GM12878 (cell line): Measurements from ENCODE around the gene CDK5RAP3. TPM values are rescaled to one million over a fixed set of nuclear protein-coding genes. Genes with fewer than 3 reads are reported as not detected.

ENCODE experiments used
- ATAC-seq: fragments of 200-7000 bp; cut with Tn5 transposase; 3 replicates; pipeline ENCODE4 v1.9.1; 2020; ENCODE audit warnings: mild to moderate bottlenecking, moderate library complexity
- BruUV-seq: library from RNA; stranded (reverse); fragments of 400-500 nt; replicated peaks from 2 replicates; lab custom pipeline; 2021; lab: Mats Ljungman, UMichigan
- CTCF ChIA-PET: fragments of 300-600 bp; sonication (Branson Sonifier 250); formaldehyde crosslinking; extraction: SDS; loops from one replicate; lab custom pipeline; 2021; ENCODE audit warnings: inconsistent platforms; lab: Yijun Ruan, JAX
- POLR2A ChIA-PET: fragments of 350-600 bp; formaldehyde crosslinking; extraction: SDS; loops from one replicate; lab custom pipeline; 2021; ENCODE audit warnings: inconsistent platforms; lab: Charles Lee
- RAD21 ChIA-PET: fragments of 300-600 bp; sonication (Branson Sonifier 250); formaldehyde crosslinking; loops from one replicate; lab custom pipeline; 2023; ENCODE audit warnings: antibody characterized with exemption; ENCODE audit not compliant: unreplicated experiment; lab: Charles Lee
- SMC1A ChIA-PET: fragments of 300-600 bp; sonication (Branson Sonifier 250); formaldehyde crosslinking; loops from one replicate; lab custom pipeline; 2023; ENCODE audit not compliant: unreplicated experiment, uncharacterized antibody; lab: Charles Lee
- DNase-seq: peaks from one replicate; pipeline ENCODE4 v3.0.0-alpha.2; 2011; ENCODE audit warnings: low read depth, low spot score
- FAIRE-seq: peaks from 3 replicates; lab custom pipeline; 2011; peaks lifted over from hg19 to GRCh38; lab: Jason Lieb, UNC
- H2AFZ ChIP-seq: 2 replicates; pipeline ENCODE4 v1.6.0; 2011; ENCODE audit warnings: low read depth, low read length, control low read depth; ENCODE audit not compliant: control insufficient read depth
- H3K27ac ChIP-seq: 2 replicates; pipeline ENCODE4 v1.5.1; 2011; ENCODE audit warnings: control low read depth; ENCODE audit not compliant: control insufficient read depth, insufficient read depth
- H3K27me3 ChIP-seq, 2 experiments: replicated peaks in 1 of 2; 2 replicates each; pipeline versions ENCODE4 v1.6.0 to v1.6.1; 2011; ENCODE audit warnings: low read length in 1 of 2; ENCODE audit not compliant: control insufficient read depth in 2 of 2, insufficient read depth in 2 of 2
- H3K36me3 ChIP-seq, 2 experiments: 2 replicates each; pipeline ENCODE4 v1.5.1; 2011; ENCODE audit warnings: low read length in 1 of 2; ENCODE audit not compliant: control insufficient read depth in 2 of 2, insufficient read depth in 2 of 2
- H3K4me1 ChIP-seq: 2 replicates; pipeline ENCODE4 v1.6.1; 2011; ENCODE audit warnings: mild to moderate bottlenecking, low read length, moderate library complexity, mixed read lengths; ENCODE audit not compliant: control insufficient read depth, insufficient read depth
- H3K4me2 ChIP-seq: 2 replicates; pipeline ENCODE4 v1.6.0; 2011; ENCODE audit warnings: control low read depth; ENCODE audit not compliant: control insufficient read depth, insufficient read depth
- H3K4me3 ChIP-seq: fragments of 200-600 bp; sonication (generic); 2 replicates; pipeline ENCODE4 v1.5.1; 2016
- H3K79me2 ChIP-seq: 2 replicates; pipeline ENCODE4 v1.6.0; 2011; ENCODE audit warnings: low read length; ENCODE audit not compliant: control insufficient read depth, insufficient read depth
- H3K9ac ChIP-seq: 2 replicates; pipeline ENCODE4 v1.8.0; 2011; ENCODE audit warnings: low read length, control low read depth, mixed read lengths; ENCODE audit not compliant: control insufficient read depth, insufficient read depth
- H3K9me3 ChIP-seq: replicated peaks from 3 replicates; pipeline ENCODE4 v1.5.1; 2011; ENCODE audit warnings: mild to moderate bottlenecking, low read length; ENCODE audit not compliant: control insufficient read depth, insufficient read depth
- H4K20me1 ChIP-seq: 2 replicates; pipeline ENCODE4 v1.6.0; 2011; ENCODE audit not compliant: control insufficient read depth, insufficient read depth
- CBFB ChIP-seq: IDR thresholded peaks from 2 replicates; pipeline ENCODE4 v1.6.1; 2016; ENCODE audit warnings: antibody characterized with exemption, low read depth
- DPF2 ChIP-seq: fragments of 450-650 bp; IDR thresholded peaks from 2 replicates; pipeline ENCODE4 v1.6.1; 2017; ENCODE audit warnings: mild to moderate bottlenecking
- IRF5 ChIP-seq: fragments of 450-650 bp; IDR thresholded peaks from 2 replicates; pipeline ENCODE4 v1.6.1; 2017; ENCODE audit warnings: borderline replicate concordance
- MXI1 ChIP-seq: fragments of 150-350 bp; IDR thresholded peaks from 2 replicates; pipeline ENCODE4 v1.6.1; 2011; ENCODE audit warnings: low read depth, mild to moderate bottlenecking, inconsistent platforms, low read length, improper control_type of control experiment
- NRF1 ChIP-seq: conservative IDR thresholded peaks from 2 replicates; pipeline ENCODE4 v1.6.1; 2011; ENCODE audit warnings: mild to moderate bottlenecking, low read depth, low read length, improper control_type of control experiment
- RBBP5 ChIP-seq: fragments of 200-600 bp; sonication (generic); conservative IDR thresholded peaks from 2 replicates; pipeline ENCODE4 v1.6.1; 2016
- RELA ChIP-seq: fragments of 450-650 bp; IDR thresholded peaks from 2 replicates; pipeline ENCODE4 v1.8.0; 2014; ENCODE audit warnings: borderline replicate concordance; ENCODE audit not compliant: partially characterized antibody
- SMAD1 ChIP-seq: fragments of 450-650 bp; IDR thresholded peaks from 2 replicates; pipeline ENCODE4 v1.6.1; 2018; ENCODE audit warnings: mild to moderate bottlenecking, low read depth; ENCODE audit not compliant: partially characterized antibody
- SMARCA5 ChIP-seq: fragments of 450-650 bp; IDR thresholded peaks from 2 replicates; pipeline ENCODE4 v1.6.1; 2017; ENCODE audit warnings: mild to moderate bottlenecking
- ZBTB11 ChIP-seq: fragments of 450-650 bp; formaldehyde crosslinking; IDR thresholded peaks from 2 replicates; pipeline ENCODE4 v1.5.0; 2022; ENCODE audit warnings: mild to moderate bottlenecking, missing genetic modification characterization
- WGBS: methylation state at CpG from one replicate; pipeline ENCODE4 v1.1.6; 2016; ENCODE audit warnings: low lambda C conversion rate; ENCODE audit not compliant: insufficient replicate concordance, insufficient coverage; ENCODE audit errors: missing lambda C conversion rate; 5-methylcytosine and 5-hydroxymethylcytosine counted together
- in situ Hi-C: fragments of 300-500 bp; cut with MboI; formaldehyde crosslinking; loops from 9 replicates; pipeline ENCODE4 v1.14.3; 2018; ENCODE audit warnings: mixed read lengths
- intact Hi-C: fragments of 100-400 bp; cut with micrococcal nuclease; formaldehyde crosslinking; loops from one replicate; pipeline ENCODE4 v1.14.2; 2022; ENCODE audit not compliant: unreplicated experiment
- polyA plus RNA-seq, 11 experiments: library from polyadenylated mRNA; depleted of rRNA in 4 of 11; unstranded in 6 of 11; stranded (reverse) in 5 of 11; fragments of >200 nt; fragmentation: Nextera tagmentation in 4 of 11; fragmentation: Illumina TruSeq in 1 of 11; extraction: Ambion mirVana in 4 of 11; extraction: Trizol in 1 of 11; gene quantifications; 1 replicate in 1 of 11; 2 replicates in 10 of 11; pipeline versions ENCODE4 v1.2.1 to v1.2.3, GENCODE V29; 2011 to 2016; ENCODE audit warnings: inconsistent platforms in 2 of 11, missing spikeins in 2 of 11, low read depth in 1 of 11
- total RNA-seq, 4 experiments: library from RNA; depleted of rRNA in 3 of 4; stranded (reverse); fragments of >200 nt in 3 of 4; fragmentation: Illumina TruSeq in 1 of 4; extraction: Trizol in 1 of 4; gene quantifications; 2 replicates each; pipeline versions ENCODE4 v1.2.1 to v1.2.3, GENCODE V29; 2013 to 2021

CDK5RAP3 gene
- total and polyA plus RNA-seq, 10 of the 15 experiments (the other 5 are each of a cell fraction or from before 2014, with no cell fraction given) = 69.4 to 237 (median 160) TPM

DNA sequence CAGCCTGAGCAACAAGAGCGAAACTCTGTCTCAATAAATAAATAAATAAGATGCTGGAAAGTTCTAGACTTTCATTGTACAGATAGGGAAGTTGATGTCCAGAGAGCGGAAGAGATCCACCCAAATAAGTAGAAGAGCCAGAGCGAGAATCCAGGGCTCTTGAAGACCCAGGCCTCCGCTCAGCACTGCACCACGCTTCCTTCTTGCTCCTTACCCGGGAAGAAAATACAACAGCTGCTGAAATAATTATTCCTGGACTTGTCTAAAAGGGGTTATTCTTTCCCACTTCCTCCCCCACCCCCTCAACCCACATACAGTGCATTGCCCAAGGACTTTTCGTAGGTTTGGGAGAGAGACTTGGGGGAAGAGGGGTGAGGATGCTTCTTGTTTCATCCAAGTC is 26.7 kb downstream of the CDK5RAP3 start:
- TF ChIP-seq RBBP5 (no peak), RELA (no peak), CBFB (no peak), SMAD1 (no peak), ZBTB11 (CRISPR knock-in tag) (no peak), NRF1 (no peak), SMARCA5 (no peak), IRF5 (no peak), DPF2 (no peak), MXI1 (no peak)
- TF ChIP-seq, all 136 proteins: peak for 0
- no peak overlapping the region for H3K27ac ChIP-seq
- H3K9ac ChIP-seq = no peak overlapping the region
- no peak for DNase-seq
- in situ Hi-C loops = no loop called here
- no peak overlapping the region for H3K4me3 ChIP-seq
- H3K4me1 ChIP-seq = peaks cover 14% of the 10 kb centered on the region
- intact Hi-C loops = no loop called here
- no peak overlapping the region for H2AFZ ChIP-seq
- ChIA-PET SMC1A (interaction anchor here (9.5 kb wide), 1 partner anchor 19 kb away, joined by 97 read pairs; no protein-coding TSS in a partner anchor), RAD21 (no interaction called here), CTCF (interaction anchor here (4.7 kb wide), 1 partner anchor 14 kb away, joined by 23 read pairs; no protein-coding TSS in a partner anchor), POLR2A (no interaction called here)
- no TSS peak for BruUV-seq
- no peaks in the 10 kb centered on the region for H3K36me3 ChIP-seq
- no peaks in the 10 kb centered on the region for H4K20me1 ChIP-seq
- 38% methylated on average over 7 of the region's 7 CpGs for WGBS
- no peaks in the 10 kb centered on the region for H3K79me2 ChIP-seq
- H3K27me3 ChIP-seq = no peaks in the 10 kb centered on the region
- no peak for FAIRE-seq
- H3K9me3 ChIP-seq = no peaks in the 10 kb centered on the region
- ATAC-seq = no peak
- H3K4me2 ChIP-seq = no peak overlapping the region
